BJ (cell line): ENCODE measurements around the gene TMPRSS5. TPM values are rescaled to one million over a fixed set of nuclear protein-coding genes. Genes with fewer than 3 reads are reported as not detected.
A peak's percentile ranks its signal among the peaks of the same experiment; 100 is the strongest.

Source experiments
- CTCF ChIA-PET: fragments of 350-600 bp; formaldehyde crosslinking; extraction: SDS; loops from one replicate; lab custom pipeline; 2021; ENCODE audit warnings: antibody characterized with exemption, inconsistent platforms; lab: Yijun Ruan, JAX
- POLR2A ChIA-PET: fragments of 300-600 bp; sonication (Branson Sonifier 250); formaldehyde crosslinking; extraction: SDS; loops from one replicate; lab custom pipeline; 2021; ENCODE audit warnings: antibody characterized with exemption; lab: Charles Lee
- DNase-seq: peaks from one replicate; pipeline ENCODE4 v3.0.0-alpha.2; 2011; ENCODE audit warnings: low read depth
- H3K27me3 ChIP-seq: 2 replicates; pipeline ENCODE4 v1.6.0; 2011; ENCODE audit warnings: low read length; ENCODE audit not compliant: control insufficient read depth, insufficient read depth
- H3K36me3 ChIP-seq: 2 replicates; pipeline ENCODE4 v1.5.1; 2011; ENCODE audit warnings: low read length; ENCODE audit not compliant: control insufficient read depth, insufficient read depth
- H3K4me3 ChIP-seq: 2 replicates; pipeline ENCODE4 v1.5.1; 2011; ENCODE audit warnings: low read depth, mild to moderate bottlenecking, control low read depth, low read length
- CTCF ChIP-seq: IDR thresholded peaks from 2 replicates; pipeline ENCODE4 v1.5.1; 2011; ENCODE audit warnings: low read depth, mild to moderate bottlenecking, control low read depth, inconsistent platforms, low read length, moderate library complexity; ENCODE audit not compliant: insufficient read depth
- polyA plus RNA-seq: library from polyadenylated mRNA; depleted of rRNA; stranded (reverse); fragments of >200 nt; gene quantifications from 2 replicates; pipeline ENCODE4 v1.2.3, GENCODE V29; 2011

Gene TMPRSS5
- polyA plus RNA-seq, 1 experiment, result 0.21 TPM

- no peaks in the 10 kb centered on the region for H3K36me3 ChIP-seq
- H3K27me3 ChIP-seq, result no peaks in the 10 kb centered on the region
- POLR2A ChIA-PET, result no interaction called here
- peak; percentile 9 for DNase-seq
- CTCF ChIA-PET, result no interaction called here
- TF ChIP-seq CTCF, result peak; percentile 30
- no peak overlapping the region for H3K4me3 ChIP-seq
Measured at GRCh38 chr11:113690619-113691569, 15.2 kb downstream of the TMPRSS5 start.

DNA sequence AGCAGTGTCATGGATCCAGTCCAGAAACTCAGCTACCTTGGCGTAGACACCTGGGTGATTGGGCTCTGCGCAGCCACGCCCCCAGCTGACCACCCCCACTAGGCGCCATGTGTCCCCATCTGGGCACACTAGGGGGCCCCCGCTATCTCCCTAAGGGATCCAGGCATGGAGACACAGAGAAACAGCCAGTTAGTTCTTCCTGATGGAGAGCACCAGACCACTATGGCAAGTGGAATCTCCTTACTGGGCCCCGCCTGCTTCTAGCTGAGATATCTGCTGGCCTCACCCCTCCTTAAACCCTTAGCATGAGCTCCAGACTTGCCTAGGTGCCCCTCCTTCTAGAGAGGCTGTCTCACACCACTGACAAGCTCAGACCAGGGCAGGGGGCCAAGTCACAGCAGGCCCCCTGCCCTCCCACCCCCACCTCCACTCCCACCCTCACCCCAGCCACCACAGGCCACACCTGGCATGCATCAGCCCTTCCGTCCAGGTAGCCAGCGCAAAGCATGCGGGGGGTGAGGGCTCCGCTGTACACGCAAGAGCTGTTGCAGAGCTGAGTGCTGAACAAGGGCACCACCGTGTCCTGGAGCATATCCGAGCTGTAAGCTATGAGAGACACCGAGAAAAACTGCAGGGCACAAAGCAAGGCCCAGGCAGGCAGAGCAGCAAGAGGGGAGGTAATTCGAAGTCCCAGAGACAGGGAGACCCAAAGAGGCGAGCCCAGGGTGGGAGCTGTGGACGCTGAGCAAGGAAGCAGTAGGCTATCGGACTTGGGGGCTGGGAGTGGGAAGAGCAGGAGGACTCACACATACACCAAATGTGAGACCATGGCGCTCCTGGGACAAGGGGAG lies 16.1 kb downstream of the TMPRSS5 start:
- POLR2A ChIA-PET, result interaction anchor here (0.6 kb wide), 1 partner anchor 84 kb away, joined by 3 read pairs; no protein-coding TSS in a partner anchor
- Histone ChIP-seq H3K27me3 (peaks cover 1% of the 10 kb centered on the region; the same call in 1 of the 2 replicates), H3K36me3 (no peaks in the 10 kb centered on the region), H3K4me3 (no peak overlapping the region)
- CTCF ChIA-PET, result no interaction called here
- no peak for TF ChIP-seq CTCF
- DNase-seq, result no peak

- TF ChIP-seq CTCF, result no peak
- ChIA-PET CTCF (no interaction called here), POLR2A (no interaction called here)
- Histone ChIP-seq H3K36me3 (no peaks in the 10 kb centered on the region), H3K27me3 (peaks cover 3% of the 10 kb centered on the region), H3K4me3 (no peak overlapping the region)
- DNase-seq, result no peak
Measured at GRCh38 chr11:113685654-113686359, 20.3 kb downstream of the TMPRSS5 start.

- ChIA-PET CTCF (interaction anchor here (1.0 kb wide), 1 partner anchor 46 kb away, joined by 3 read pairs; no protein-coding TSS in a partner anchor), POLR2A (no interaction called here)
- peaks cover 5% of the 10 kb centered on the region for H3K27me3 ChIP-seq
- TF ChIP-seq CTCF, result no peak
- no peak for DNase-seq
- H3K4me3 ChIP-seq, result no peak overlapping the region
- no peaks in the 10 kb centered on the region for H3K36me3 ChIP-seq
Measured at GRCh38 chr11:113684496-113684895, 21.6 kb downstream of the TMPRSS5 start.
